Endothelial cell of umbilical vein (primary cell): Measurements from ENCODE around the gene SKIC8. TPM values are rescaled to one million over a fixed set of nuclear protein-coding genes. Genes with fewer than 3 reads are reported as not detected.

ENCODE experiments used
- BruUV-seq: library from RNA; stranded (reverse); fragments of 400-500 nt; replicated peaks from 2 replicates; lab custom pipeline; 2021; lab: Mats Ljungman, UMichigan
- CTCF ChIA-PET: fragments of 300-600, 350-600 bp; sonication (Branson Sonifier 250); formaldehyde crosslinking; loops from one replicate; lab custom pipeline; 2021; ENCODE audit warnings: antibody characterized with exemption, inconsistent platforms; lab: Charles Lee
- POLR2A ChIA-PET: fragments of 300-600, 350-600 bp; sonication (Branson Sonifier 250); formaldehyde crosslinking; loops from one replicate; lab custom pipeline; 2021; ENCODE audit warnings: antibody characterized with exemption, inconsistent platforms; lab: Charles Lee
- DNase-seq: peaks from one replicate; pipeline ENCODE4 v3.0.0-alpha.2; 2011; ENCODE audit warnings: low read depth, low spot score
- FAIRE-seq: peaks from 2 replicates; lab custom pipeline; 2011; peaks lifted over from hg19 to GRCh38; lab: Jason Lieb, UNC
- H2AFZ ChIP-seq: 2 replicates; pipeline ENCODE4 v1.6.0; 2012; ENCODE audit warnings: low read depth, low read length, control low read depth, inconsistent platforms
- H3K27ac ChIP-seq: 2 replicates; pipeline ENCODE4 v1.5.1; 2011; ENCODE audit warnings: low read depth, mild to moderate bottlenecking, control low read depth, low read length, moderate library complexity; ENCODE audit not compliant: insufficient read depth
- H3K27me3 ChIP-seq, 2 experiments: 2 replicates each; pipeline versions ENCODE4 v1.6.0 to v1.6.1; 2011; ENCODE audit warnings: low read length in 2 of 2, mixed read lengths in 1 of 2; ENCODE audit not compliant: control insufficient read depth in 2 of 2, insufficient read depth in 2 of 2
- H3K36me3 ChIP-seq, 2 experiments: 2 replicates in 1 of 2; 3 replicates in 1 of 2; pipeline ENCODE4 v1.5.1; 2011; ENCODE audit warnings: low read length in 2 of 2, mild to moderate bottlenecking in 1 of 2, moderate library complexity in 1 of 2; ENCODE audit not compliant: control insufficient read depth in 2 of 2, insufficient read depth in 2 of 2; ENCODE audit errors: extremely low read depth in 1 of 2
- H3K4me1 ChIP-seq: 3 replicates; pipeline ENCODE4 v1.5.1; 2011; ENCODE audit warnings: mild to moderate bottlenecking, low read length; ENCODE audit not compliant: control insufficient read depth, insufficient read depth; ENCODE audit errors: extremely low read depth
- H3K4me2 ChIP-seq: 2 replicates; pipeline ENCODE4 v1.6.1; 2011; ENCODE audit warnings: low read length, control low read depth, mixed read lengths; ENCODE audit not compliant: insufficient read depth
- H3K4me3 ChIP-seq, 3 experiments: fragments of 200-600 bp in 1 of 3; sonication (generic), shearing (Covaris generic) in 1 of 3; replicated peaks in 1 of 3; 2 replicates each; pipeline ENCODE4 v1.5.1; 2011 to 2016; ENCODE audit warnings: control low read depth in 3 of 3, low read length in 3 of 3, mild to moderate bottlenecking in 2 of 3, inconsistent platforms in 1 of 3, low read depth in 1 of 3, moderate library complexity in 1 of 3; ENCODE audit not compliant: insufficient read depth in 1 of 3
- H3K79me2 ChIP-seq: 2 replicates; pipeline ENCODE4 v1.6.0; 2012; ENCODE audit warnings: low read length, inconsistent platforms; ENCODE audit not compliant: control insufficient read depth, insufficient read depth
- H3K9ac ChIP-seq: replicated peaks from 2 replicates; pipeline ENCODE3; 2011; ENCODE audit warnings: low read length, control low read depth; ENCODE audit not compliant: insufficient read depth; ENCODE audit errors: extremely low read depth
- H3K9me1 ChIP-seq: replicated peaks from 3 replicates; pipeline ENCODE4 v1.6.0; 2011; ENCODE audit warnings: mild to moderate bottlenecking, low read length; ENCODE audit not compliant: control insufficient read depth, insufficient read depth; ENCODE audit errors: extremely low read depth
- H3K9me3 ChIP-seq: replicated peaks from 2 replicates; pipeline ENCODE4 v1.5.1; 2012; ENCODE audit warnings: low read length, inconsistent platforms; ENCODE audit not compliant: control insufficient read depth, insufficient read depth
- H4K20me1 ChIP-seq: replicated peaks from 2 replicates; pipeline ENCODE3; 2011; ENCODE audit warnings: mild to moderate bottlenecking, low read length; ENCODE audit not compliant: control insufficient read depth, insufficient read depth; ENCODE audit errors: extremely low read depth
- CTCF ChIP-seq, 2 donors: IDR thresholded peaks; 1 replicate in 1 of 2; 2 replicates in 1 of 2; pipeline ENCODE4 v1.5.1; 2011; ENCODE audit warnings: low read length in 2 of 2, mild to moderate bottlenecking in 2 of 2, moderate library complexity in 2 of 2, control low read depth in 1 of 2, inconsistent platforms in 1 of 2, low read depth in 1 of 2; ENCODE audit not compliant: insufficient read depth in 1 of 2; ENCODE audit errors: extremely low read depth in 1 of 2
- EZH2 ChIP-seq: IDR thresholded peaks from 2 replicates; pipeline ENCODE4 v1.6.1; 2012; ENCODE audit warnings: borderline replicate concordance, low read depth, mild to moderate bottlenecking, moderate library complexity, low read length, inconsistent platforms; ENCODE audit not compliant: severe bottlenecking
- FOS ChIP-seq: IDR thresholded peaks from 2 replicates; pipeline ENCODE4 v1.6.1; 2011; ENCODE audit warnings: mild to moderate bottlenecking, low read length, moderate library complexity, borderline replicate concordance; ENCODE audit not compliant: insufficient read depth
- GATA2 ChIP-seq: IDR thresholded peaks from 2 replicates; pipeline ENCODE4 v1.7.0; 2011; ENCODE audit warnings: low read depth, mild to moderate bottlenecking, moderate library complexity, mixed read lengths, low read length; ENCODE audit not compliant: insufficient read length, insufficient read depth
- JUN ChIP-seq: IDR thresholded peaks from 2 replicates; pipeline ENCODE4 v1.6.1; 2011; ENCODE audit warnings: borderline replicate concordance, low read depth; ENCODE audit not compliant: insufficient read length, insufficient read depth
- MAX ChIP-seq: IDR thresholded peaks from 2 replicates; pipeline ENCODE4 v1.6.1; 2011; ENCODE audit not compliant: insufficient read depth, insufficient read length
- MYC ChIP-seq: IDR thresholded peaks from one replicate; pipeline ENCODE4 v1.6.1; 2011; ENCODE audit warnings: mild to moderate bottlenecking, low read depth, low read length
- POLR2A ChIP-seq: IDR thresholded peaks from 2 replicates; pipeline ENCODE4 v1.6.1; 2012; ENCODE audit warnings: low read depth, mild to moderate bottlenecking, control low read depth, low read length
- POLR2AphosphoS5 ChIP-seq: IDR thresholded peaks from 2 replicates; pipeline ENCODE4 v1.6.1; 2012; ENCODE audit warnings: low read depth, mild to moderate bottlenecking, control low read depth, low read length, moderate library complexity; ENCODE audit not compliant: insufficient read depth
- dilution Hi-C: fragments of 300-500 bp; cut with MboI; formaldehyde crosslinking; loops from one replicate; pipeline ENCODE4 v1.15.0; 2019; ENCODE audit warnings: low sequenced_read_pairs; ENCODE audit not compliant: extremely low pct_ligation_motif_present
- intact Hi-C: fragments of 100-400 bp; cut with micrococcal nuclease; formaldehyde crosslinking; loops from one replicate; pipeline ENCODE4 v1.10.0; 2022
- polyA plus RNA-seq, 4 experiments: library from polyadenylated mRNA; depleted of rRNA in 3 of 4; stranded (reverse) in 3 of 4; unstranded in 1 of 4; fragments of >200 nt; gene quantifications; 2 replicates each; pipeline versions ENCODE4 v1.2.1 to v1.2.3, GENCODE V29; 2011 to 2012; ENCODE audit warnings: missing spikeins in 1 of 4
- total RNA-seq: library from RNA; stranded (reverse); gene quantifications from 2 replicates; pipeline ENCODE4 v1.2.3, GENCODE V29; 2021

Gene SKIC8
- total and polyA plus RNA-seq, 2 donors (not counting 3 experiments of a cell fraction or from before 2014, with no cell fraction given) = 49.7 to 95.0 TPM

- H2AFZ ChIP-seq = peak overlapping the region; percentile 63
- H3K9ac ChIP-seq = no peak overlapping the region
- POLR2A ChIA-PET = no interaction called here
- peaks cover 0 to 2% of the 10 kb centered on the region in 2 experiments for H3K27me3 ChIP-seq
- no peaks in the 10 kb centered on the region for H3K9me3 ChIP-seq
- BruUV-seq = no TSS peak
- dilution Hi-C loops (no loop called here), intact Hi-C loops (no loop called here)
- CTCF ChIA-PET = interaction anchor here (0.8 to 1.5 kb wide), 7 partner anchors 8 to 108 kb away, joined by 3 to 5 read pairs (median 3); partner anchors contain the start of genes IREB2 and SKIC8
- H3K36me3 ChIP-seq = no peaks in the 10 kb centered on the region
- peak overlapping the region; percentile 27 for H3K4me2 ChIP-seq
- H3K4me1 ChIP-seq = peaks cover 11% of the 10 kb centered on the region
- FAIRE-seq = peak; percentile 85
- H3K79me2 ChIP-seq = no peaks in the 10 kb centered on the region
- no peaks in the 10 kb centered on the region for H4K20me1 ChIP-seq
- TF ChIP-seq MYC (no peak), JUN (peak; percentile 29), EZH2 (no peak), GATA2 (no peak)
- no peak overlapping the region for H3K4me3 ChIP-seq
- no peaks in the 10 kb centered on the region for H3K9me1 ChIP-seq
- H3K27ac ChIP-seq = peak overlapping the region; percentile 16
- peak; percentile 60 for DNase-seq
These were observed 30.2 kb upstream of the SKIC8 start for GRCh38 chr15:78329625-78330024.

GRCh38 chr15:78327466-78327865 is 28.1 kb upstream of the SKIC8 start:
- intact Hi-C loops (no loop called here), dilution Hi-C loops (no loop called here)
- CTCF ChIA-PET = interaction anchor here (0.6 to 1.1 kb wide), 3 partner anchors 10 to 898 kb away, joined by 3 to 5 read pairs (median 3); no protein-coding TSS in a partner anchor
- H3K9me1 ChIP-seq = no peaks in the 10 kb centered on the region
- no peak overlapping the region for H3K4me3 ChIP-seq
- no peak overlapping the region for H3K9ac ChIP-seq
- no peaks in the 10 kb centered on the region for H3K27me3 ChIP-seq
- H3K27ac ChIP-seq = no peak overlapping the region
- H3K36me3 ChIP-seq = no peaks in the 10 kb centered on the region
- no TSS peak for BruUV-seq
- POLR2A ChIA-PET = no interaction called here
- no peak overlapping the region for H2AFZ ChIP-seq
- no peaks in the 10 kb centered on the region for H3K79me2 ChIP-seq
- DNase-seq = no peak
- no peak for FAIRE-seq
- H4K20me1 ChIP-seq = no peaks in the 10 kb centered on the region
- no peak for TF ChIP-seq MAX
- no peak for TF ChIP-seq FOS
- TF ChIP-seq JUN = no peak
- TF ChIP-seq CTCF (IDR thresholded peaks at IDR 0.05; ENCODE audit: extremely low read depth in 1 of 2, insufficient read depth in 1 of 2, low read depth in 1 of 2, low read length in 2 of 2) = no peak
- TF ChIP-seq EZH2 = no peak
- TF ChIP-seq POLR2A = no peak
- TF ChIP-seq MYC = no peak
- no peak for TF ChIP-seq GATA2
- TF ChIP-seq POLR2AphosphoS5 = no peak
- no peak overlapping the region for H3K4me2 ChIP-seq
- H3K4me1 ChIP-seq = peaks cover 18% of the 10 kb centered on the region
- no peaks in the 10 kb centered on the region for H3K9me3 ChIP-seq
